Calu3 (cell line): ENCODE data around the gene SLC39A9. TPM values are rescaled to one million over a fixed set of nuclear protein-coding genes. Genes with fewer than 3 reads are reported as not detected.

Experiments
- BruUV-seq: library from RNA; stranded (reverse); fragments of 400-500 nt; replicated peaks from 2 replicates; lab custom pipeline; 2021; lab: Mats Ljungman, UMichigan
- CTCF ChIA-PET: fragments of 300-600 bp; sonication (Branson Sonifier 250); formaldehyde crosslinking; loops from one replicate; lab custom pipeline; 2022; ENCODE audit warnings: antibody characterized with exemption; lab: Charles Lee
- DNase-seq: peaks from one replicate; pipeline ENCODE4 v3.0.0; 2022
- H3K27ac Mint-ChIP-seq: one replicate; pipeline ENCODE4 v1.8.0; 2022; ENCODE audit warnings: mixed read lengths; ENCODE audit not compliant: unreplicated experiment
- H3K27me3 Mint-ChIP-seq: one replicate; pipeline ENCODE4 v1.8.0; 2022; ENCODE audit warnings: mixed read lengths; ENCODE audit not compliant: unreplicated experiment
- H3K36me3 Mint-ChIP-seq: one replicate; pipeline ENCODE4 v1.8.0; 2022; ENCODE audit warnings: mild to moderate bottlenecking, moderate library complexity, mixed read lengths; ENCODE audit not compliant: insufficient read depth, unreplicated experiment
- H3K4me1 Mint-ChIP-seq: one replicate; pipeline ENCODE4 v1.8.0; 2022; ENCODE audit warnings: mild to moderate bottlenecking, low read depth, mixed read lengths; ENCODE audit not compliant: unreplicated experiment
- H3K4me3 Mint-ChIP-seq: one replicate; pipeline ENCODE4 v1.8.0; 2022; ENCODE audit warnings: mild to moderate bottlenecking, low read depth, moderate library complexity, mixed read lengths; ENCODE audit not compliant: unreplicated experiment
- H3K9me3 Mint-ChIP-seq: one replicate; pipeline ENCODE4 v1.8.0; 2022; ENCODE audit warnings: low read depth, mixed read lengths; ENCODE audit not compliant: unreplicated experiment
- CTCF ChIP-seq: fragments of 200-600 bp; IDR thresholded peaks from one replicate; pipeline ENCODE4 v1.8.0; 2022; ENCODE audit warnings: antibody characterized with exemption; ENCODE audit not compliant: unreplicated experiment
- intact Hi-C: fragments of 100-400 bp; cut with micrococcal nuclease; formaldehyde crosslinking; loops from one replicate; pipeline ENCODE4 v1.10.0; 2022; ENCODE audit not compliant: unreplicated experiment
- total RNA-seq: library from RNA; stranded (reverse); gene quantifications from 2 replicates; pipeline ENCODE4 v1.2.3, GENCODE V29; 2022

SLC39A9 gene
- total RNA-seq, 1 experiment from 2014 or later = 94.7 TPM

GRCh38 chr14:69506241-69506595 is 107.7 kb downstream of the SLC39A9 start:
- CTCF ChIA-PET = interaction anchor here (1.0 kb wide), 1 partner anchor 42 kb away, joined by 3 read pairs; no protein-coding TSS in a partner anchor
- H3K9me3 Mint-ChIP-seq = no peaks in the 10 kb centered on the region
- TF ChIP-seq CTCF = no peak
- no peak overlapping the region for H3K27ac Mint-ChIP-seq
- no peak for DNase-seq
- no peaks in the 10 kb centered on the region for H3K4me1 Mint-ChIP-seq
- peaks cover 20% of the 10 kb centered on the region for H3K27me3 Mint-ChIP-seq
- no TSS peak for BruUV-seq
- intact Hi-C loops = no loop called here
- H3K4me3 Mint-ChIP-seq = no peak overlapping the region
- no peaks in the 10 kb centered on the region for H3K36me3 Mint-ChIP-seq

Other genes with a start within 250 kb of the SLC39A9 start
- gene DCAF5, start 245.6 kb upstream of the SLC39A9 start, total RNA-seq = 23.5 and 31.5 TPM in 2 replicates
- gene EXD2, start 207.2 kb upstream of the SLC39A9 start, total RNA-seq = 13.1 and 14.0 TPM in 2 replicates
- gene GALNT16, start 138.5 kb upstream of the SLC39A9 start, total RNA-seq = 2.5 and 4.0 TPM in 2 replicates
- gene ERH, start 393 bp upstream of the SLC39A9 start, total RNA-seq = 313 and 343 TPM in 2 replicates
- 0.56 and 0.73 TPM in 2 replicates for gene PLEKHD1, start 86.0 kb downstream of the SLC39A9 start, total RNA-seq
- not detected in 2 replicates for gene CCDC177, start 176.2 kb downstream of the SLC39A9 start, total RNA-seq
- 44.7 and 45.5 TPM in 2 replicates for gene SUSD6, start 212.9 kb downstream of the SLC39A9 start, total RNA-seq